Peyer's patch (tissue), 4 donors: Measurements from ENCODE around the gene CAPN5. TPM values are rescaled to one million over a fixed set of nuclear protein-coding genes. Genes with fewer than 3 reads are reported as not detected.

Source experiments
- DNase-seq, 3 donors: peaks; one replicate each; pipeline ENCODE4 v3.0.0-alpha.2; 2017 to 2019
- H3K27ac ChIP-seq, 4 donors: fragments of 200-600 bp; sonication (generic); one replicate each; pipeline ENCODE4 v1.5.1; 2016 to 2019
- H3K27me3 ChIP-seq, 2 donors: fragments of 200-600 bp; sonication (generic); one replicate each; pipeline ENCODE4 v1.5.1; 2019
- H3K36me3 ChIP-seq, 3 donors: fragments of 200-600 bp; sonication (generic); one replicate each; pipeline ENCODE4 v1.5.1; 2016 to 2019
- H3K4me1 ChIP-seq, 4 donors: fragments of 200-600 bp; sonication (generic); one replicate each; pipeline ENCODE4 v1.5.1; 2016 to 2019
- H3K4me3 ChIP-seq, 4 donors: fragments of 200-600 bp; sonication (generic); 1 replicate in 3 of 4; 2 replicates in 1 of 4; pipeline ENCODE4 v1.5.1; 2016 to 2019; ENCODE audit warnings: mild to moderate bottlenecking in 1 of 4
- H3K9me3 ChIP-seq, 4 donors: fragments of 200-600 bp; sonication (generic); one replicate each; pipeline ENCODE4 v1.5.1; 2016 to 2019; ENCODE audit warnings: mild to moderate bottlenecking in 1 of 4
- CTCF ChIP-seq, 6 experiments: fragments of 450-650 bp in 4 of 6; fragments of 200-600 bp in 2 of 6; sonication (generic) in 1 of 6; IDR thresholded peaks; one replicate each; pipeline ENCODE4 v1.5.1; 2017 to 2019; ENCODE audit warnings: antibody characterized with exemption in 6 of 6, mild to moderate bottlenecking in 3 of 6, moderate library complexity in 1 of 6
- POLR2A ChIP-seq, 2 donors: fragments of 450-650 bp; IDR thresholded peaks; one replicate each; pipeline ENCODE4 v1.5.1; 2017; ENCODE audit warnings: antibody characterized with exemption in 2 of 2, mild to moderate bottlenecking in 2 of 2, moderate library complexity in 2 of 2
- total RNA-seq, 4 donors: library from RNA; depleted of rRNA; stranded (reverse); fragments of >200 nt; gene quantifications; one replicate each; pipeline ENCODE4 v1.1.0, GENCODE V29; 2016

The CAPN5 gene
- total RNA-seq, 4 donors from 2014 or later = 75.9 to 203 (median 162) TPM

GRCh38 chr11:77127920-77128691, 61.3 kb downstream of the CAPN5 start, which contains the start of gene MYO7A:
Gene MYO7A, plus strand, starts transcription at chr11:77128246. Its CDS starts 2,389 bp downstream, at chr11:77130635.
- H3K4me1 ChIP-seq = peaks cover 0 to 25% (median 7%) of the 10 kb centered on the region in 4 donors
- H3K9me3 ChIP-seq = no peaks in the 10 kb centered on the region
- peak; percentile 19 to 73 (median 65) for DNase-seq
- H3K36me3 ChIP-seq = peaks cover 0 to 10% (median 0%) of the 10 kb centered on the region in 3 donors
- TF ChIP-seq CTCF (IDR thresholded peaks at IDR 0.05) (no peak), POLR2A (IDR thresholded peaks at IDR 0.05) (no peak)
- peak within 1 kb of the TSS; percentile 2 to 54 (median 45) for H3K4me3 ChIP-seq
- no peaks in the 10 kb centered on the region for H3K27me3 ChIP-seq
- H3K27ac ChIP-seq = peak within 1 kb of the TSS in 1 of 4 donors; percentile 31

GRCh38 chr11:77129069-77129841, 62.5 kb downstream of the CAPN5 start:
- Histone ChIP-seq H3K27me3 (no peaks in the 10 kb centered on the region), H3K36me3 (peaks cover 0 to 5% (median 0%) of the 10 kb centered on the region in 3 donors), H3K4me3 (no peak overlapping the region), H3K4me1 (peaks cover 0 to 25% (median 7%) of the 10 kb centered on the region in 4 donors), H3K27ac (no peak overlapping the region), H3K9me3 (no peaks in the 10 kb centered on the region)
- DNase-seq = no peak
- no peak for TF ChIP-seq POLR2A (IDR thresholded peaks at IDR 0.05)
- no peak for TF ChIP-seq CTCF (IDR thresholded peaks at IDR 0.05)

DNA sequence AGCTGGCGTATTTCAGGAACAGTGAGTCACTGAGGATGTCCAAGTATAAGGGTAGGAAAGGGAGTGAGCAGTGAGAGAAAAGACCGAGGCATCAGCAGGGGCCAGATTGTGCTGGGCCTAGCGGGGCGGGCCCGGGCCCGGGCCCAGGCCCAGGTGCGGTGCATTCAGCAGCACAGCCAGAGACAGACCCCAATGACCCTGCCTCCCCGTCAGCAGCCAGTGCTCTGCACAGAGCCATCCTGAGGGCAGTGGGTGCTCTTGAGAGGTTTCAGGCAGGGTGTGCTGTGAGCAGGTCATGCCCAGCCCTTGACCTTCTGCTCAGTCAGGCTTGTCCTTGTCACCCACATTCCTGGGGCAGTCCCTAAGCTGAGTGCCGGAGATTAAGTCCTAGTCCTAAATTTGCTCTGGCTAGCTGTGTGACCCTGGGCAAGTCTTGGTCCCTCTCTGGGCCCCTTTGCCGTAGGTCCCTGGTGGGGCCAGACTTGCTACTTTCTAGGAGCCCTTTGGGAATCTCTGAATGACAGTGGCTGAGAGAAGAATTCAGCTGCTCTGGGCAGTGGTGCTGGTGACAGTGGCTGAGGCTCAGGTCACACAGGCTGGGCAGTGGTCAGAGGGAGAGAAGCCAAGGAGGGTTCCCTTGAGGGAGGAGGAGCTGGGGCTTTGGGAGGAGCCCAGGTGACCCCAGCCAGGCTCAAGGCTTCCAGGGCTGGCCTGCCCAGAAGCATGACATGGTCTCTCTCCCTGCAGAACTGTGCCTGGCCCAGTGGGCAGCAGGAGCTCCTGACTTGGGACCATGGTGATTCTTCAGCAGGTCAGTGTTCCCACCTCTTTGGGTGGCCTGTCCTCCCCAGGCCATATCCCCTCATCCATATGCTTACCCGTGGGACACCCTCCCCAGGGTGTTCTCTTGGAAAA, 63.3 kb downstream of the CAPN5 start:
- peaks cover 0 to 25% (median 7%) of the 10 kb centered on the region in 4 donors for H3K4me1 ChIP-seq
- H3K27ac ChIP-seq = no peak overlapping the region
- TF ChIP-seq POLR2A (IDR thresholded peaks at IDR 0.05) (no peak), CTCF (IDR thresholded peaks at IDR 0.05) (no peak)
- no peak overlapping the region for H3K4me3 ChIP-seq
- no peak for DNase-seq
- H3K27me3 ChIP-seq = no peaks in the 10 kb centered on the region
- peaks cover 0 to 1% (median 0%) of the 10 kb centered on the region in 3 donors for H3K36me3 ChIP-seq
- H3K9me3 ChIP-seq = no peaks in the 10 kb centered on the region

GRCh38 chr11:77130763-77131513, 64.2 kb downstream of the CAPN5 start:
- Histone ChIP-seq H3K27ac (no peak overlapping the region), H3K36me3 (no peaks in the 10 kb centered on the region), H3K27me3 (no peaks in the 10 kb centered on the region), H3K9me3 (no peaks in the 10 kb centered on the region), H3K4me1 (peaks cover 0 to 25% (median 7%) of the 10 kb centered on the region in 4 donors), H3K4me3 (no peak overlapping the region)
- TF ChIP-seq CTCF (IDR thresholded peaks at IDR 0.05) (no peak), POLR2A (IDR thresholded peaks at IDR 0.05) (no peak)
- DNase-seq = no peak
